SK-N-SH (cell line): ENCODE results near the gene FSIP2.

Source experiments
- FOSL2 ChIP-seq: IDR thresholded peaks from 2 replicates; pipeline ENCODE4 v1.4.0; 2012; ENCODE audit warnings: low read depth, mild to moderate bottlenecking, moderate library complexity, borderline replicate concordance
- FOXM1 ChIP-seq: IDR thresholded peaks from 2 replicates; pipeline ENCODE4 v1.4.0; 2012; ENCODE audit warnings: low read depth, mild to moderate bottlenecking
- POLR2AphosphoS5 ChIP-seq: IDR thresholded peaks from 2 replicates; pipeline ENCODE4 v1.6.1; 2012; ENCODE audit warnings: low read depth, low read length
- YY1 ChIP-seq: IDR thresholded peaks from 2 replicates; pipeline ENCODE4 v1.4.0; 2012; ENCODE audit warnings: low read depth, mild to moderate bottlenecking
- TF ChIP-seq, protein P1 (sequence below): fragments of 200-600 bp; sonication (generic); IDR thresholded peaks from 2 replicates; pipeline ENCODE4 v1.6.1; 2017; ENCODE audit warnings: antibody characterized with exemption, mild to moderate bottlenecking, moderate library complexity
- TF ChIP-seq, protein P2 (sequence below): IDR thresholded peaks from 2 replicates; pipeline ENCODE4 v1.6.1; 2012; ENCODE audit warnings: mild to moderate bottlenecking, low read depth, low read length, moderate library complexity

DNA sequence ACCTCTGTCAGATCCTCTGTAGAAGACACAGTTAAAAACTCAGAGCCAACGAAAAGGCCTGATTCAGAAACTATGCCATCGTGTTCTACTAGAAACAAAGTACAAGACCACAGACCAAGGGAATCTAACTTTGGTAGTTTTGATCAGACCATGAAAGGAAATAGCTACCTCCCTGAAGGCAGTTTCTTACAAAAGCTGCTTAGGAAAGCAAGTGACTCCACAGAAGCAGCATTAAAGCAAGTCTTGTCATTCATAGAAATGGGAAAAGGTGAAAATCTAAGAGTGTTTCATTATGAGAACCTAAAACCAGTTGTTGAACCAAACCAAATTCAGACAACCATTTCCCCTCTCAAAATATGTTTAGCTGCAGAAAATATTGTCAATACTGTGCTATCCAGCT lies 58.2 kb downstream of the FSIP2 start:
- TF ChIP-seq, protein P1, sequence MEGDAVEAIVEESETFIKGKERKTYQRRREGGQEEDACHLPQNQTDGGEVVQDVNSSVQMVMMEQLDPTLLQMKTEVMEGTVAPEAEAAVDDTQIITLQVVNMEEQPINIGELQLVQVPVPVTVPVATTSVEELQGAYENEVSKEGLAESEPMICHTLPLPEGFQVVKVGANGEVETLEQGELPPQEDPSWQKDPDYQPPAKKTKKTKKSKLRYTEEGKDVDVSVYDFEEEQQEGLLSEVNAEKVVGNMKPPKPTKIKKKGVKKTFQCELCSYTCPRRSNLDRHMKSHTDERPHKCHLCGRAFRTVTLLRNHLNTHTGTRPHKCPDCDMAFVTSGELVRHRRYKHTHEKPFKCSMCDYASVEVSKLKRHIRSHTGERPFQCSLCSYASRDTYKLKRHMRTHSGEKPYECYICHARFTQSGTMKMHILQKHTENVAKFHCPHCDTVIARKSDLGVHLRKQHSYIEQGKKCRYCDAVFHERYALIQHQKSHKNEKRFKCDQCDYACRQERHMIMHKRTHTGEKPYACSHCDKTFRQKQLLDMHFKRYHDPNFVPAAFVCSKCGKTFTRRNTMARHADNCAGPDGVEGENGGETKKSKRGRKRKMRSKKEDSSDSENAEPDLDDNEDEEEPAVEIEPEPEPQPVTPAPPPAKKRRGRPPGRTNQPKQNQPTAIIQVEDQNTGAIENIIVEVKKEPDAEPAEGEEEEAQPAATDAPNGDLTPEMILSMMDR = no peak
- TF ChIP-seq POLR2AphosphoS5 (no peak), FOSL2 (no peak), YY1 (no peak), FOXM1 (no peak)
- TF ChIP-seq, protein P2, sequence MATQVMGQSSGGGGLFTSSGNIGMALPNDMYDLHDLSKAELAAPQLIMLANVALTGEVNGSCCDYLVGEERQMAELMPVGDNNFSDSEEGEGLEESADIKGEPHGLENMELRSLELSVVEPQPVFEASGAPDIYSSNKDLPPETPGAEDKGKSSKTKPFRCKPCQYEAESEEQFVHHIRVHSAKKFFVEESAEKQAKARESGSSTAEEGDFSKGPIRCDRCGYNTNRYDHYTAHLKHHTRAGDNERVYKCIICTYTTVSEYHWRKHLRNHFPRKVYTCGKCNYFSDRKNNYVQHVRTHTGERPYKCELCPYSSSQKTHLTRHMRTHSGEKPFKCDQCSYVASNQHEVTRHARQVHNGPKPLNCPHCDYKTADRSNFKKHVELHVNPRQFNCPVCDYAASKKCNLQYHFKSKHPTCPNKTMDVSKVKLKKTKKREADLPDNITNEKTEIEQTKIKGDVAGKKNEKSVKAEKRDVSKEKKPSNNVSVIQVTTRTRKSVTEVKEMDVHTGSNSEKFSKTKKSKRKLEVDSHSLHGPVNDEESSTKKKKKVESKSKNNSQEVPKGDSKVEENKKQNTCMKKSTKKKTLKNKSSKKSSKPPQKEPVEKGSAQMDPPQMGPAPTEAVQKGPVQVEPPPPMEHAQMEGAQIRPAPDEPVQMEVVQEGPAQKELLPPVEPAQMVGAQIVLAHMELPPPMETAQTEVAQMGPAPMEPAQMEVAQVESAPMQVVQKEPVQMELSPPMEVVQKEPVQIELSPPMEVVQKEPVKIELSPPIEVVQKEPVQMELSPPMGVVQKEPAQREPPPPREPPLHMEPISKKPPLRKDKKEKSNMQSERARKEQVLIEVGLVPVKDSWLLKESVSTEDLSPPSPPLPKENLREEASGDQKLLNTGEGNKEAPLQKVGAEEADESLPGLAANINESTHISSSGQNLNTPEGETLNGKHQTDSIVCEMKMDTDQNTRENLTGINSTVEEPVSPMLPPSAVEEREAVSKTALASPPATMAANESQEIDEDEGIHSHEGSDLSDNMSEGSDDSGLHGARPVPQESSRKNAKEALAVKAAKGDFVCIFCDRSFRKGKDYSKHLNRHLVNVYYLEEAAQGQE = no peak
